Parathyroid adenoma (tissue), 2 donors: ENCODE results near the gene ARL10.

Source experiments
- H2AFZ ChIP-seq: fragments of 300-600 bp; sonication (generic); one replicate; pipeline ENCODE4 v1.7.0; 2017; ENCODE audit warnings: antibody characterized with exemption, mild to moderate bottlenecking
- H3K27ac ChIP-seq: fragments of 300-600 bp; sonication (generic); one replicate; pipeline ENCODE4 v1.7.0; 2017
- H3K27me3 ChIP-seq: fragments of 300-600 bp; sonication (generic); one replicate; pipeline ENCODE4 v1.7.0; 2017; ENCODE audit warnings: low read length; ENCODE audit not compliant: control insufficient read depth, insufficient read depth
- H3K36me3 ChIP-seq: fragments of 300-600 bp; sonication (generic); one replicate; pipeline ENCODE4 v1.7.0; 2017; ENCODE audit warnings: low read length; ENCODE audit not compliant: control insufficient read depth, insufficient read depth
- H3K4me1 ChIP-seq: fragments of 300-600 bp; sonication (generic); one replicate; pipeline ENCODE4 v1.7.0; 2017; ENCODE audit warnings: control low read depth
- H3K4me2 ChIP-seq: fragments of 300-600 bp; sonication (generic); one replicate; pipeline ENCODE4 v1.7.0; 2017; ENCODE audit warnings: low read length
- H3K4me3 ChIP-seq: fragments of 300-600 bp; sonication (generic); one replicate; pipeline ENCODE4 v1.7.0; 2017; ENCODE audit warnings: low read depth, low read length
- H3K79me2 ChIP-seq: fragments of 300-600 bp; sonication (generic); one replicate; pipeline ENCODE4 v1.7.0; 2017; ENCODE audit warnings: control low read depth
- H3K9ac ChIP-seq: fragments of 300-600 bp; sonication (generic); one replicate; pipeline ENCODE4 v1.7.0; 2017; ENCODE audit warnings: mild to moderate bottlenecking
- H3K9me3 ChIP-seq: fragments of 300-600 bp; sonication (generic); one replicate; pipeline ENCODE4 v1.7.0; 2017; ENCODE audit warnings: low read length; ENCODE audit not compliant: control insufficient read depth
- CTCF ChIP-seq: fragments of 300-600 bp; sonication (generic); IDR thresholded peaks from one replicate; pipeline ENCODE4 v1.7.0; 2017; ENCODE audit warnings: antibody characterized with exemption, mild to moderate bottlenecking
- donor health status: primary hyperparathyroidism.

ARL10 gene

GRCh38 chr5:176361437-176362232, 3.7 kb upstream of the ARL10 start, which contains the start of gene KIAA1191:
KIAA1191 (minus strand) TSS chr5:176361764; CDS start chr5:176359508, 2,256 bp downstream.
- H3K36me3 ChIP-seq, result no peaks in the 10 kb centered on the region
- peak; percentile 13 for TF ChIP-seq CTCF
- H3K4me1 ChIP-seq, result peaks cover 2% of the 10 kb centered on the region
- no peaks in the 10 kb centered on the region for H3K27me3 ChIP-seq
- no peaks in the 10 kb centered on the region for H3K9me3 ChIP-seq
- peak within 1 kb of the TSS; percentile 91 for H3K9ac ChIP-seq
- peaks cover 21% of the 10 kb centered on the region for H3K79me2 ChIP-seq
- peak within 1 kb of the TSS; percentile 82 for H2AFZ ChIP-seq
- peak within 1 kb of the TSS; percentile 89 for H3K4me2 ChIP-seq
- peak within 1 kb of the TSS; percentile 96 for H3K4me3 ChIP-seq
- H3K27ac ChIP-seq, result peak within 1 kb of the TSS; percentile 40

GRCh38 chr5:176362233-176362490, 3.1 kb upstream of the ARL10 start:
- H3K27ac ChIP-seq, result no peak overlapping the region
- no peak overlapping the region for H3K9ac ChIP-seq
- H3K4me1 ChIP-seq, result no peaks in the 10 kb centered on the region
- no peaks in the 10 kb centered on the region for H3K9me3 ChIP-seq
- peak overlapping the region; percentile 76 for H3K4me2 ChIP-seq
- no peaks in the 10 kb centered on the region for H3K27me3 ChIP-seq
- TF ChIP-seq CTCF, result no peak
- H2AFZ ChIP-seq, result peak overlapping the region; percentile 82
- H3K4me3 ChIP-seq, result peak overlapping the region; percentile 96
- peaks cover 18% of the 10 kb centered on the region for H3K79me2 ChIP-seq
- no peaks in the 10 kb centered on the region for H3K36me3 ChIP-seq

DNA sequence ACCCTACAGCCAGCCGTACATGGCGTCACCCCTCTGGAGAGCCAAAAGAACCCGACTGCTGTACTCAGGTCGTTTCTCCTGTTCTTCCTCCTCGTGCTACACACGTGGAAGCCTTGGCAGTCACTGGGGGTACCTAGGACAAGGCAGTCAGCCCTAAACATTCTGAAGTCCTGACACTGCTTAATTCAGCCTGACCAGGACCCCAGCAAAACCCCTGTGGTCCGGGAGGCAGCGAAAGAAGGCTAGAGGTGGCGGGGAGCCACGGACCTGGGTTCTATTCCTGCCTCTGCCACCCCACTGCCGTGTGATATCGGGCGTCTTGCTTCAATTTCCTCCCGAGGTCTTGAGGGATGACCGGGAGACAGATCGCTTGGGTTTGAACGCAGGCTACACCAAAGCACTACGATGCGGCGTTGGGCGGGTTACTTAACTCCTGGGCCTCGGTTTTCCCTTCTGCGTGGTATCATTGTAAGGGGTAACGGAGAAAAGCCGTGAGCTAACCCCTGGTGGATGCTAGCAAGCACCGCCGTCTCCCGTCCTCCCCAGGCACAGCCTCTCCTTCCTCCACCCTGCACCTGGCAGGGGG, 429 bp upstream of the ARL10 start:
- no peaks in the 10 kb centered on the region for H3K27me3 ChIP-seq
- H3K79me2 ChIP-seq, result peaks cover 11% of the 10 kb centered on the region
- no peak for TF ChIP-seq CTCF
- H3K4me2 ChIP-seq, result peak overlapping the region; percentile 45
- H3K4me3 ChIP-seq, result peak overlapping the region; percentile 25
- no peak overlapping the region for H3K27ac ChIP-seq
- no peak overlapping the region for H3K9ac ChIP-seq
- H3K36me3 ChIP-seq, result no peaks in the 10 kb centered on the region
- no peaks in the 10 kb centered on the region for H3K9me3 ChIP-seq
- H2AFZ ChIP-seq, result peak overlapping the region; percentile 98
- no peaks in the 10 kb centered on the region for H3K4me1 ChIP-seq

GRCh38 chr5:176366232-176366894, 1.1 kb downstream of the ARL10 start:
- Histone ChIP-seq H3K79me2 (peaks cover 5% of the 10 kb centered on the region), H3K4me3 (no peak overlapping the region), H3K4me2 (no peak overlapping the region), H3K27ac (no peak overlapping the region), H3K9ac (no peak overlapping the region), H3K9me3 (no peaks in the 10 kb centered on the region), H2AFZ (peak overlapping the region; percentile 98), H3K36me3 (no peaks in the 10 kb centered on the region), H3K4me1 (no peaks in the 10 kb centered on the region), H3K27me3 (no peaks in the 10 kb centered on the region)
- no peak for TF ChIP-seq CTCF
